HG03045 (cell line): Measurements from ENCODE around the gene GALNT18.

Source experiments
- ATAC-seq: cut with Tn5 transposase; IDR thresholded peaks from one replicate; pipeline ENCODE4 v1.9.1; 2021; ENCODE audit warnings: mild to moderate bottlenecking, moderate library complexity; ENCODE audit not compliant: unreplicated experiment

Gene GALNT18

DNA sequence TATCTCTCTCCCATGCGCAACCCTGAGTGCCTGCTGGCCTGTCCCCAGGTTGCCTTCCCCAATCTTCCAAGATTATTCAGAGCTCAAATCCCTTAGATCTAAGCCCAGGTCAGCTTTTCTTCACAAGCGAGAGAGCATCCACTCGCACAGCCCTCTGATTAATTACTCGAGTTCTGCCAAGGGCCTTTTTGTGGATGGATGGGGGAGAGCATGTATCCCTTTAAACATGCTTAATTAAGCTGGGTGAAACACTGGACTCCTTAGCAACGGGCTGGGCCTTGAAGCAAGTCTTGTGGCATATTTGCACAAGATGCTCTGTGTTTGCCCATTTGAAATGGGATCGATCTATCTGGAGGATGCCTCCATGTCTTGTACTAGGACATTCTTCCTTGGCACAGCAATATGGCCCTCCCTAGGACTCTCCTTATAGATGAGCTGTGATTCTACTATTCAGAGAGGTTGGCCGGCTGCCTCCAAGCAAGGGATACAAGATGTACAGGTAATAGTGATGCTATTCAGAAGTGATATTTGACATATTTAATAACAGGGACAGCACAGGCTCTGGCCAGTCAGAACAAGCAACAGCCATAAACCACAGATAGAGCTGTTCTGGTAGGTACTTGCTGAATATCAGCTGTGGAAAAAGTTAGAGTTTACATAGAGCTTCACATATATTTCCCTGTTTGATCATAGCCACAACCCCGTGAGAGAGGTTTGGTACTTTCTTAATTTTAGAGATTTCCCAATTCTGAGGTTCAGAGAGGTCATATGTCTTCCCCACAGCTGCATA, 394.3 kb downstream of the GALNT18 start:
- ATAC-seq, result no peak
